HG03064 (cell line): Measurements from ENCODE around the gene SEC22B.
"Not testable (repeated sequence)": the region's sequence is repeated elsewhere in the genome, so short reads cannot be mapped to it uniquely, and the experiment has no call there.

Experiments
- ATAC-seq: cut with Tn5 transposase; IDR thresholded peaks from one replicate; pipeline ENCODE4 v1.9.1; 2021; ENCODE audit warnings: low read depth; ENCODE audit not compliant: unreplicated experiment

SEC22B gene

DNA sequence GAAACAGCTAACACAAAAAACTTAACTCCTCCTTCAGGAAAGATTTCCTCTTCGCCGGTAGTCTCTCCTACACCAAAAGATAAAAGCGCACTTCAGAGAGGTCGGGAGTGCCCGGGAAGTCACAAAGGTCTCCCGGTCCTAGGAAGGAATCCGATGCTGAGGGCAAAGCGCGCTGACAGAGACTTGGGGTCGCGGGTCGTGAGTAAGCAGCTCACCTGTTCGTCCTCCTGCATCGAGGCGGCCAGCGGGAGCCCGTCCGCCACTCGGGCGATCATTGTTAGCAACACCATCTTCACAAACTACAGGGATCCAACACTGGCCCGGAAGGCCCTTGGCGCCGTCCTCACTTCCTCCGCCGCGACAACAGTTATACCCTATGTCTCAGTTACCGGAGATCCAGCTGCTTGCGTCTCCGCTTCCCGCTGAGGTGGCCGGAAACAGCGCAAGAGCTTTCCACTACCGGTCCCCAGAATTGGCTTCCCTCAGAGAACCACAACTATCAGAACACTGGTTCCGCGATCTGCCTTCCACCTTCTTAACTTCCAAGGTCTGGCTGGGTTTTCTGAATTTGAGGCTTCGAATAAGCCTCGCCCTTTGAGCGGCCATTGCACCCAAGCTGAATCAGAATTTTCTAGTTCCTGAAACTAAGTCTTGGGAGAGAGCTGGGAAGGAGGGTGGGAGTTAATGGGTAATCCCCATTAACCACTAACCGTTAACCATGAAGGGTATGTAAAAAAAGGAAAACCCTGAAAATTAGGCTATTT is at the start of gene SEC22B:
Gene SEC22B, minus strand, starts transcription at position 429 of the 764 bp plus-strand sequence. Its CDS starts 139 bp downstream, at position 290.
- peak; percentile 93 for ATAC-seq

GRCh38 chr1:120217933-120218332 is 41.6 kb upstream of the SEC22B start:
- ATAC-seq: not testable (repeated sequence)

DNA sequence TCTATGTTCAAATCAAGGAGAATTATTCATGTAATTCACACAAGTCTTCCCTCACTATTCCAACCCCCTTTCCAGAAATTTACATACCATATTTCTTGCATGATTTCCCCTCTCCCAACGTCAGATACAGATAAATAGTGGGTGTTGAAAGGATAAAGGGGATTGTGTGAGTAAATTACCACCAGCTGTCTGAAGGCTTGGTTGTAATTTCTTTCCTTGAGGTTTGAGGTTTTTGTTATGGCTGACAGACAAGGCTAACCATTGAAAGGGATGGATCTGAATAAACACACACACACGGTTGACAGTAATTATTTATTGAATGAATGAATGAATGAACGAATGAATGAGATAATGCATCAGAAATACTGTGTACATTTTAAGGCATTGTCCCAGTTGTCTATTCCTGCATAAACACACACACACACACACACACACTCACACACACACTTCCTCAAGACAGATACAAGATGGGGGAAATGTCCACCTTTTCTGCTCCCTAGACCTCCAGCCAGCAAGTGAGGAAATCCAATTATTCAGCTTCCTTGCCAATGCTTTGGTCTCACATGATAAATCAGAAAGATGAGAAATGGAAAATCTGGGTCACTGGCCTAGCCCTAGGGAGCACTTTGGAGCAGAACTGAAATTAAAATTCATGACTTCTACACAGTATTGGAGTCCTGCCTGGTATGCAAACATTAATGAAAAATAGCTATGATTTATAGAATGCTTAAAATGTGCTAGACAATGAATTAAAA is 41.0 kb upstream of the SEC22B start:
- not testable (repeated sequence) for ATAC-seq

GRCh38 chr1:120213606-120214005 is 37.3 kb upstream of the SEC22B start:
- ATAC-seq: not testable (repeated sequence)

GRCh38 chr1:120210754-120211153 is 34.4 kb upstream of the SEC22B start:
- not testable (repeated sequence) for ATAC-seq

DNA sequence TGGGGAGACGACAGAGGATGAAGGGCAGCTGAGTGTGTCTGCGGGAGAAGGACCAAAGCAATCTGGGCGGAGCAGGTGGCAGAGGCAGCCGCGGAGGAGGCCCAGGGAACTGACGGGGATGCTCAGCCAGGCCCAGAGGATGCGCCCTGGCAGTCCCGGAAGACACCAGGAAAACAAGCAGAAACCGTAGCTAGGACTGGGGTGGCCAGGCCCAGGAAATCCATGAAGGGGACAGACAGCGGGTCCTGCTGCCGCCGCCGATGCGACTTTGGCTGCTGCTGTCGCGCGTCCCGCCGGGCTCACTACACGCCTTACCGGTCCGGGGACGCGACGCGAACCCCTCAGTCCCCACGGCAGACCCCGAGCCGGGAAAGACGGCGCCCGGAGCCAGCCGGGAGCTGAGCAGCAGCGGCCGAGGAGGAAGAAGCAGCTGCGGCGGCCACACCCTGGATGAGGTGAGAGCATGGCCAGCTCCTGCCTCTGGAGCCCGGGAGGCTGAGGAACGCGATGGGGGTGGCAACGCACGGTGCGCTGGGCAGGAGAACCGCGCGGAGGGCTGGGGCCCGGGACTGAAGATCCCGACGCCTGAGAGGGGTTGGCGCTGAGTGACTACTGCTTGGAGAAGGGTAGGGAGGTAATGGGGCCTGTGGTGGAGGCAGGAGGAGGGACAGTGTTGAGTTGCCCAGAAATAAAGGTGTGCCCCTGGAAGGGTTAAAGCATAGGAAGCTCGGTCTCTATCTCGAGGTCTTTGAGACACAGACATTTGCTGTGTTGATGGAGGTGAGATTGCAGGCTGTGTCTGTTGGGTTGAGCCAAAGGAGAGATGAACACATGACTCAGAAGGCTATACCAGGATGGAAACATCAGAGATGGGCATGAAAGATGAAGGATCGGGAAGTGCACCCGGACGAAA is 20.8 kb upstream of the SEC22B start:
- ATAC-seq: not testable (repeated sequence)

DNA sequence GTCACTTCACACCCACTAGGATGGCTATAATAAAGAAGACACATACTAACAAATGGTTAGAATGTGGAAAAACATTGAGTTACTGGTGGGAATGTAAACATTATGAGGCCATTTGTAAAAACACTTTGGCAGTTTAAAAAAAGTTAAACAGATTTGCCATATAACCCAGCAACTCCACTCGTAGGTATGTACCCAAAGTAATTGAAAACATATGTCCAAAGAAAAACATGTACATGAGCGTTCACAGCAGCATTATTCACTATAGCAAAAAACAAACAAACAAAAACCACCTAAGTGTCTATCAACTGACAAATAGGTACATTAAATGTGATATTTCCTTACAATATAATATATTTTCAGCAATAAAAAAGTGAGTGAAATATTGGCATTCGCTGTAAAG is 12.3 kb upstream of the SEC22B start:
- ATAC-seq: not testable (repeated sequence)

- ATAC-seq: not testable (repeated sequence)
Measured at GRCh38 chr1:120182176-120182707, 5.9 kb upstream of the SEC22B start.

- ATAC-seq: not testable (repeated sequence)
Measured at GRCh38 chr1:120179811-120180690, 3.7 kb upstream of the SEC22B start.

- ATAC-seq: no peak
Measured at GRCh38 chr1:120178799-120179756, 2.8 kb upstream of the SEC22B start.

- not testable (repeated sequence) for ATAC-seq
Measured at GRCh38 chr1:120178058-120178457, 1.7 kb upstream of the SEC22B start.

DNA sequence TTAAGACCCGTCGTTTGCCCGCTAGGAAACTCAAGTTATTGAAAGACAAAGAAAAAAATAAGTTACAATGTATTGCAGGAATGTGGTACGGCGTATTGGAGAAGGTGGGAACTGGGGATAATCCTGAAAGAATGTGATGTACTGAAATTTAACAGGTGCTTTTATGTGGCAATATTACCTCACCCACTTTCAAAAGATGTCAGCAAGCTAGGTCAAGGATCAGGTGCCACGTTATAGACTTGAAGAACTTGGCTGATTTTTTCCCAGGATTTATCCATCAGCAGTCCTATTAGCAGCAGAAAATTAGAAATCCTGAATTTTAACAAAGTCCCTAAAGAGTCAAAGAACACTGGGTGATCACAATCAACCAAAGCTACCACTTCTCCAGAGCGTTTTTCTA is 632 bp downstream of the SEC22B start:
- ATAC-seq: peak; percentile 6

GRCh38 chr1:120164761-120165160 is 11.6 kb downstream of the SEC22B start:
- not testable (repeated sequence) for ATAC-seq

DNA sequence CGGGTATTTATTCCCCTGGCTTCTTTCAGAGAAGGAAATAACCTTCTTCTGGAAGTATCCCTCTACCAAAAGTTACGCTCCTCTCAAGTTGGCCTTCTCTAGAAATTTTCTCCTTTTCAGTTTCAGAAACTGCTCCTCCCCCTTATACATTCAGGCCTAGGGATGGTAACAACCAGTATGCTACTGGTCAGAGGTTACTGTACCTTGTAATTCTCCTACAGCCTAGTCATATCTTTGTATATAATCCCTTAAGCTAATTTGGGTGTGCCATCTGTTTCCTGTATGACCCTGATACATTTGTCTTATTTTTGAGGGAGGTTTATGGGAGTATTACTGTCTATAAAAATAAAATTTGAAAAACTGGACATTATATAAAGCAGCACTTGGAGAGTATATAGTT is 14.3 kb downstream of the SEC22B start:
- ATAC-seq: not testable (repeated sequence)

GRCh38 chr1:120158495-120158894 is 17.8 kb downstream of the SEC22B start:
- ATAC-seq: not testable (repeated sequence)

GRCh38 chr1:120158086-120158485 is 18.2 kb downstream of the SEC22B start:
- ATAC-seq: not testable (repeated sequence)

DNA sequence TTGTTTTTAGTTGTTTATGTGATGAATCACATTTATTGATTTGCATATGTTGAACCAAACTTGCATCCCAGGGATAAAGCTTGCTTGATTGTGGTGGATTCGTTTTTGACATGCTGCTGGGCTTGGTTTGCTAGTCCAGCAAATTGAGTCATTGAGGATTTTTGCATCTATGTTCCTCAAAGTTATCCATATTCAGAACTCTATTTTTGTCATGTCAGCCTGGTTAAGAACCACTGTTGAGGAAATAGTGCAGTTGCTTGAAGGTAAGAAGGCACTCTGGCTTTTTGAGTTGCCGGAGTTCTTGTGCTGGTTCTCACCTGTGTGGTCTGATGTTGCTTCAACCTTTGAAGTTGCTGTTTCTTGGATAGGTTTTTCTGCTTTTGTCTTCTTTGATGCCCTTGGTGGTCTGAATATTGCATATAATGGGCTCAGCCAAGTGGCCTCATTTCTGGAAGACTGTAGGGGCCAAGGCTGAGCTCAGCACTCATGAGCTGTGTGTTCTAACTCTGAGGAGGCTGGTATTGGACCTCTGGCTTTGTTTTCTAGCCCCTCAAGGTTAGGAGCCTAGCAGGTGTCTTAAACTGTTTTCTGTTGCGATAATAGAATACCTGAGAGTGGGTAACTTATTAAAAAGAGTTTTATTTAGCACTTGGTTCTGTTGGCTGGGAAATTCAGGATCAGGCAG is 26.0 kb downstream of the SEC22B start:
- ATAC-seq: not testable (repeated sequence)
